Nephron (organoid): Measurements from ENCODE around the gene NOB1.
"Not testable (repeated sequence)": the region's sequence is repeated elsewhere in the genome, so short reads cannot be mapped to it uniquely, and the experiment has no call there.

ENCODE experiments used
- H3K27ac Mint-ChIP-seq, 3 experiments: 2 replicates each; pipeline ENCODE4 v1.8.0; 2020; ENCODE audit warnings: mixed read lengths in 3 of 3, mild to moderate bottlenecking in 2 of 3, moderate library complexity in 1 of 3
- H3K27me3 Mint-ChIP-seq: 2 replicates; pipeline ENCODE4 v1.8.0; 2021; ENCODE audit warnings: low read depth, mild to moderate bottlenecking, moderate library complexity, mixed read lengths
- H3K36me3 Mint-ChIP-seq: 2 replicates; pipeline ENCODE4 v1.8.0; 2020; ENCODE audit warnings: low read depth, mixed read lengths
- H3K4me1 Mint-ChIP-seq: 2 replicates; pipeline ENCODE4 v1.8.0; 2020; ENCODE audit warnings: mixed read lengths
- H3K4me3 Mint-ChIP-seq, 3 experiments: 2 replicates each; pipeline ENCODE4 v1.8.0; 2020; ENCODE audit warnings: mild to moderate bottlenecking in 3 of 3, mixed read lengths in 3 of 3, moderate library complexity in 2 of 3
- H3K9me3 Mint-ChIP-seq: 2 replicates; pipeline ENCODE4 v1.8.0; 2020; ENCODE audit warnings: mixed read lengths
- CTCF ChIP-seq, 3 experiments: fragments of 200-600 bp; sonication (generic); IDR thresholded peaks; one replicate each; pipeline ENCODE4 v1.5.0; 2021; ENCODE audit warnings: antibody characterized with exemption in 3 of 3; ENCODE audit not compliant: unreplicated experiment in 3 of 3

NOB1 gene

DNA sequence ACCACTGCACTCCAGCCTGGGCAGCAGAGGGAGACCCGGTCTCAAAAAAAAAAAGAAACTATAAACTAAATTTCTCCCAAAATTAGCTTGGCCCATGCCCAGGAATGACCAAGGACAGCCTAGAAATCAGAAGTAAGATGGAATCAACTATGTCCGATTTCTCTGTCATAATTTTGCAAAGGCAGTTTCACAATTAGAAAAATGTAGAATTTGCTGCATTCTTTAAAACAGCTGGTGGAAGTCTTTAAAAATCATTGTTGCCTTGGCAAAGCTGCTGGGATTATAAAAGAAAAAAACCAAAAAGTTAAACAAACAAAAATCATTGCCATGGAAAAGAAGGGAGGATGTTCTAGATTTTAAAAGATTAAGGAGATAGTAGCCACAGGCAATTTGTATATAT, 39.8 kb upstream of the NOB1 start:
- Mint-ChIP-seq H3K4me1 (peaks cover 4% of the 10 kb centered on the region), H3K9me3 (no peaks in the 10 kb centered on the region)

GRCh38 chr16:69793526-69793925, 38.8 kb upstream of the NOB1 start:
- Mint-ChIP-seq H3K27ac (no peak overlapping the region), H3K4me3 (no peak overlapping the region), H3K9me3 (no peaks in the 10 kb centered on the region), H3K27me3 (peaks cover 3% of the 10 kb centered on the region), H3K36me3 (peaks cover 21% of the 10 kb centered on the region), H3K4me1 (no peaks in the 10 kb centered on the region)
- TF ChIP-seq CTCF (IDR thresholded peaks at IDR 0.05; ENCODE audit: unreplicated experiment in 3 of 3): no peak

More for the DNA sequence above, 39.8 kb upstream of the NOB1 start:
- Mint-ChIP-seq H3K27me3 (no peaks in the 10 kb centered on the region), H3K36me3 (peaks cover 17% of the 10 kb centered on the region), H3K27ac (no peak overlapping the region), H3K4me3 (no peak overlapping the region)
- no peak for TF ChIP-seq CTCF (IDR thresholded peaks at IDR 0.05; ENCODE audit: unreplicated experiment in 3 of 3)

GRCh38 chr16:69791391-69791847, 36.7 kb upstream of the NOB1 start:
- H3K4me1 Mint-ChIP-seq, H3K27ac Mint-ChIP-seq, H3K4me3 Mint-ChIP-seq, H3K9me3 Mint-ChIP-seq, H3K27me3 Mint-ChIP-seq: not testable (repeated sequence)
- H3K36me3 Mint-ChIP-seq: peaks cover 38% of the 10 kb centered on the region

DNA sequence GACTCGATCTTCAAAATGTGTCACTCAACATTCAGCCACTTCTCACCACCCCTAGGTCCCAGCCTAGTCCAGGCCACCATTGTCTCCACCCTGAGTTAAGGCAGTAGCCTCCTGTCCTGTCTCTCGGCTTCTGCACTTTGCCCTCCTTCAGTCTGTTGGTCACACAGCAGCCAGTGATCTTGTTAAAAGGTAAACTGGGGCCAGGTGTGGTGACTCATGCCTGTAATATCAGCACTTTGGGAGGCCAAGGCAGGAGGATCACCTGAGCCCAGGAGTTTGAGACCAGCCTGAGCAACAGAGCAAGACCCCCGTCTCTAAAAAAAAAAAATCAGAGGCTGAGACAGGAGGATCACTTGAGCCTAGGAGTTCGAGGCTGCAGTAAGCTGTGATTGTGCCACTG, 33.2 kb upstream of the NOB1 start:
- Mint-ChIP-seq H3K4me1 (no peaks in the 10 kb centered on the region), H3K27ac (no peak overlapping the region), H3K27me3 (peaks cover 3% of the 10 kb centered on the region), H3K4me3 (no peak overlapping the region), H3K36me3 (peaks cover 44% of the 10 kb centered on the region), H3K9me3 (no peaks in the 10 kb centered on the region)
- TF ChIP-seq CTCF (IDR thresholded peaks at IDR 0.05; ENCODE audit: unreplicated experiment in 3 of 3): no peak

DNA sequence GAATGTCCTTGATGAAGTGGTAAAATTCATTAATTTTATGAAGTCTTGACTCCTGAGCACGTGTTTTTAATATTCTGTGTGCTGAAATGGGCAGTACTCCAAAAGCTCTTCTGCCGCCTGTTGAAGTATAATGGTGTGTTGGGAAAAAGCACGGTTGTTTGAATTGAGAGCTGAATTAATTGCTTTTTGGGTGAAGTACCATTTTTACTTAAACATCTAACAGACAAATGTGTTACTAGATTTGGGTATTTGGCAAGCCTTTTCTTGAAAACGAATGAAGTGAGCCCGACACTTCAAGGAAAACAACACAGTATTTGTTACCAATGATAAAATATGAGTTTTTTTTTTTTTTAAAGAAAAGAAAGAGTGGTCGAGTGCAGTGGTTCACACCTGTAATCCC, 29.9 kb upstream of the NOB1 start:
- Mint-ChIP-seq H3K27ac (no peak overlapping the region), H3K4me3 (no peak overlapping the region), H3K4me1 (no peaks in the 10 kb centered on the region), H3K36me3 (peaks cover 38% of the 10 kb centered on the region), H3K9me3 (no peaks in the 10 kb centered on the region), H3K27me3 (peaks cover 3% of the 10 kb centered on the region)
- no peak for TF ChIP-seq CTCF (IDR thresholded peaks at IDR 0.05; ENCODE audit: unreplicated experiment in 3 of 3)

DNA sequence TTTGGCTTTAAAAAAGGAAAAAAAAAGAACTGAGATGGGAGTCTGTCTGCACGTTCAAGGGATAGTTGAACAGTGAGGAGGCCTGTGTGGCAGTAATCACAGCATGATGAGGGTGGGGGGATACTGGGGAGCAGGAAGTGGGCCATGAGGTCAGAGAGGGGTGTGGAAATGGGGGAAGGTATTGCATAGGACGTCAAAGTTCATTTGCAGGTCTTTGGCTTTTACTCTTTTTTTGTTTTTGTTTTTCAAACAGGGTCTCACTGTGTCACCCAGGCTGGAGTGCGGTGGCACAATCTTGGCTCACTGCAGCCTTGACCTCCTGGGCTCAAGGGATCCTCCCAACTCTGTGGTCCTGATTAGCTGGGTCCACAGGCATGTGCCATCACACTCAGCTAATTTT, 26.4 kb upstream of the NOB1 start:
- Mint-ChIP-seq H3K27me3 (no peaks in the 10 kb centered on the region), H3K9me3 (no peaks in the 10 kb centered on the region), H3K27ac (no peak overlapping the region), H3K36me3 (peaks cover 20% of the 10 kb centered on the region), H3K4me3 (no peak overlapping the region), H3K4me1 (no peaks in the 10 kb centered on the region)
- TF ChIP-seq CTCF (IDR thresholded peaks at IDR 0.05; ENCODE audit: unreplicated experiment in 3 of 3): no peak
